GM19025 (cell line): ENCODE results near the gene KIAA0232.
"Not testable (repeated sequence)": the region's sequence is repeated elsewhere in the genome, so short reads cannot be mapped to it uniquely, and the experiment has no call there.

ENCODE experiments used
- ATAC-seq: cut with Tn5 transposase; IDR thresholded peaks from one replicate; pipeline ENCODE4 v1.9.1; 2021; ENCODE audit warnings: mild to moderate bottlenecking, low read depth, moderate library complexity; ENCODE audit not compliant: unreplicated experiment

KIAA0232 gene

DNA sequence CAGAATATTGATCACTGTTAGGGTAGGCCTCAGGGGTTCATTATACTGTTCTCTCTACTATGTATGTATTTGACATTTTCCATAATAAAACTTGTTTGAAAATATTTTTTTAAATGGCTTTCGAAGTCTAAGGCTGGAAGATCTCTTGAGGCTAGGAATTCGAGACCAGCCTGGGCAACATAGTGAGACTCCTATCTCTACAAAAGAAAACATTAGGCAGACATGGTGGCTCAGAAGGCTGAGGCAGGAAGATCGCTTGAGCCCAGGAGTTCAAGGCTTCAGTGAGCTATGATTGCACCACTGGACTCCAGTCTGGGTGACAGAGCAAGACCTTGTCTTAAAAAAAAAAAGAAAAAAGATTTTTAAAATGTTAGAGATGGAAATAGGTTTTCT, 111.6 kb downstream of the KIAA0232 start:
- no peak for ATAC-seq

DNA sequence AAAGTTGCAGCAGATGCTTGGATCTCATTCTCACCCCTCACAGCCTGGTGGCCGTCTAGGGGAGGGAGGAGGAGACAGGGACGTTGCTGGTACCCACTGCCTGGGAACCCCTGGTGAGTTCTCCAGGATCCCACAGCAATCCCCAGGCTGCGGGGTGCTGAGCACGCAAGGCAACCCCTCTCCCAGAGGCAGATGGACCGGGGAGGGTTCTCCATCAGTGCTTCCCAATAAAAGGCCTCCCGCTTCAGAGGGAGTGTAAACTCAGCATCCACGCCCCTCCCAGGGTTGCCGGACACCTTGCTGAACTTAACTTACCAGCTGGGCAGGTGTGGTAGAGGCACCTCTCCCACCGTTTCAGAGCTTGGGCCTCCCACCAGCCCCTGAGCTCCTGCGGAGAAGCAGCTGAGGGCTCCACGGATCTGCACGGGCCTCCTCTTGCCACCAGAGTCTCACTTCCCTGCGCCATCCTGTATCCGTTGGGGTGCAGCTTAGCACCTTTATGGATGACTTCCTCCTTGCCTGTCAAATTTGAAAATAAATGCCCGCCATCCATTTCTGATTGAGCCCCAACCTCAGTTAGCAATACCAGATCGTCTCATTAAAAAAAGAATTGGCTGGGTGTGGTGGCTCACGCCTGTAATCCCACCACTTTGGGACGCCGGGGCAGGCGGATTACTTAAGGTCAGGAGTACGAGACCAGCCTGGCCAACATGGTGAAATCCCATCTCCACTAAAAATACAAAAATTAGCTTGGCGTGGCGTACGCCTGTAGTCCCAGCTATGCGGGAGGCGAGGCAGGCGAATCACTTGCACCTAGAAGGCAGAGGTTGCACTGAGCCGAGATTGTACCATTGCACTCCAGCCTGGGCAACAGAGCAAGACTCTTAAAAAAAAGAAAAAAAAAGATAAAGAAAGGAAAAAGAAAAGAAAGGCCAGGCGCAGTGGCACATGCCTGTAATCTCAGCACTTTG, 112.3 kb downstream of the KIAA0232 start:
- no peak for ATAC-seq

DNA sequence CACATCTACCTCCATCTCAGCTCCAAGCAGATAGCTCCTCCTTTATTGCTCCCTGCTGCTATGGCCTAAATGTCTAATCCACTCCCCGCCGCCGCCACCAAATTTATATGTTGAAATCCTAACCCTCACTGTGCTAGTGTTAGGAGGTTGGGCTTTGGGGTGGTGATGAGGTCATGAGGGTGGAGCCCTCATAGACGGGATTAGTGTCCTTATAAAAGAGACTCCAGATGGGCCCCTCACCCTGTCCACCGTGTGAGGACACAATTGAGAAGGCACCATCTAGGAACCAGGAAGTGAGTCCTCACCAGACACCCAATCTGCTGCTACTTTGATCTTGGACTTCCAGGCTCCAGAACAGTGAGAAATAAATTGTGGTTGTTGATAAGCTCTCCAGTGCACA, 113.5 kb downstream of the KIAA0232 start:
- ATAC-seq: no peak

DNA sequence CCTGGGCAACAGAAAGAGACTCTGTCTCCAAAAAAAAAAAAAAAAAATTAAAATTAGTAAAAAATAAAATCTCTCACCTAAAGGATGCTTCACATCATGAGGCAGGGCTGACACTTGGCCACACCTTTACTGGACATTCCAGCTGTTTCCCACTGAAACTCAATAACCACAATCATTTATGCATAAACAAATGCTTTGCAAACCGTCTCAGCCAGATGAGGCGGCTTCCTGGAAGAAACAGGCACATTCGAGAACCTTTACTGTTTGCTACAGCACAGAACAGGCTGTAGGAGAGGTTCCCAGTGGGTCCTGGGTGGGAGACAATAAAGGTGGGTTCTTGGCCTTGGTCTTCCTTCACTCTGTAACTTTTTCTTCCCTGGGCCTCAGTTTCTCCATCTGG, 116.2 kb downstream of the KIAA0232 start:
- ATAC-seq: no peak

DNA sequence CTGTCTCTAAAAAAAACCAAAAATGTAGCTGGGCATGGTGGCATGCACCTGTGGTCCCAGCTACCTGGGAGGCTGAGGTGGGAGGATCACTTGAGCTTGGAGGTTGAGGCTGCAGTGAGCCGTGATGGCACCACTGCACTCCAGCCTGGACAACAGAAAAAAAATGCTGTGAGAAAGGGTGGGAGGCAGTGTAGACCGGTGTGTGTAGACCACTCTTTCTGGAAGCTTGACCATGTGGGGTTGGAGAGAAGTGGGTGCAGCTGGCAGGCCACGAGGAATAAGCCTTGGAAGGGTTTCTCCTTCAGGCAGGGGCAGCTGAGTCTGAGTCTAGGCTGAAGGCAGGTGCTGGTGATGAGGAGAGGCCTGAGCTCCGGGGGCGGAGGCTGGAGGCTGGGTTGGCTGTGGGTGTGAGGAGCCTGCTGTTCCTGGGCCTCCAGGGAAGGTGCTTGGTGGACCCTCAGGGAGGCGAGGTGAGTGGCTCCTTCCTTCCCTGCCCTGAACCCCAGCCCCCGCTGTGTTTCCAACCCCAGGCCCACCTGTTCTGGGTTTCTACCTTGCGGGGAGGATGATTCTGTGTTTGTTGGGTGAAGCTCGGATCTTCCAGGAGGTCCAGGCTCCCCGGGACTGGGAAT, 117.8 kb downstream of the KIAA0232 start:
- ATAC-seq: no peak

DNA sequence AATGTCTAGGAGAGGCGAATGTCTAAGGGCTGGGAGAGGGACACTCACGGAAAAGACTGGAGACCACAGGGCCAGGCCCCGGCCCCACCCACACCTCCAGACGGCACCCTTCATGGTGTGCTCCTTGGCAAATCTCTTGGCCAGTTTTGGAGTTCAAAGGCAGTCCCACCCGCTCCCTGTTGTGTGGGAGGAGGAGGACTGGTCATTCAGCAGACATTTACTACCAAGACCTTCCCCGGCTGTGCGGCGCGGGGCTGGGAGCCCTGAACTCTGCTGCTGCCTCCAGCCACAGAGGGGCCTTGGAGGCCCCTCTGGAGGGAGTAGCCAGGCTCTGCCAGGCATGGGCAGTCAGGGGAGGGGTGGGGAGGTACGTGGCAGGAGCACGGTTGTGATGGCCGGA, 118.4 kb downstream of the KIAA0232 start:
- no peak for ATAC-seq

DNA sequence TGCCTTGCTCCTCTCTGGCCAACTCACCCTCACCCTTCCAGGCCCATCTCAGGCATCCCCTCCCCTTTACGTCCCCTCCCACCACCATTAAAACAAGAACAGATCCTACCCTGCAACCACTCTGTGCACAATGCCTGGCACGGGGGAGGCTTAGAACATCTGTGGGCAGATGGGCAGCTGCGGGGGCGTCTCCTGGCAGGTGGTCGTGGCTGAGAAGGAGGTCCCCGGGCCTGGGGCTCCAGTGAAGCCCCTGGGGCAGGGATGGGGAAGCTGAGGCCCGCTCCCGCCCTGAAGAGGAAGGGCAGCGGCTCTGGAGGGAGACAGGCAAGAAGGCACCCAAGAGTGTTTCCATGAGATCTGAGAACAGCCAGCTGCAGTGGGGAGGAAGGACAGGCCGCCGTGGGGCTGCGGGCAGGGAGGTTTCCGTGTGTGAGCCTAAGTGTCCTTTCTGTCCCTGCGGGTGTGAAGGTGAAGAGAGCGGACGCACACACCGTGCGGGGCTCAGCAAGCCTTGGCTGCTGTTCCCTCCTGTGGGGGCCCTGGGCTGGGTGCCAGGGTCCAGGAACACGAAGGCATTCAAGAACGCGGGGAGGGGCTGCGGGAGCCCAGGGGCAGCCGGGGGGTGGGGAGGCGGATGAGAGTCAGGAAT, 119.3 kb downstream of the KIAA0232 start:
- ATAC-seq: no peak

DNA sequence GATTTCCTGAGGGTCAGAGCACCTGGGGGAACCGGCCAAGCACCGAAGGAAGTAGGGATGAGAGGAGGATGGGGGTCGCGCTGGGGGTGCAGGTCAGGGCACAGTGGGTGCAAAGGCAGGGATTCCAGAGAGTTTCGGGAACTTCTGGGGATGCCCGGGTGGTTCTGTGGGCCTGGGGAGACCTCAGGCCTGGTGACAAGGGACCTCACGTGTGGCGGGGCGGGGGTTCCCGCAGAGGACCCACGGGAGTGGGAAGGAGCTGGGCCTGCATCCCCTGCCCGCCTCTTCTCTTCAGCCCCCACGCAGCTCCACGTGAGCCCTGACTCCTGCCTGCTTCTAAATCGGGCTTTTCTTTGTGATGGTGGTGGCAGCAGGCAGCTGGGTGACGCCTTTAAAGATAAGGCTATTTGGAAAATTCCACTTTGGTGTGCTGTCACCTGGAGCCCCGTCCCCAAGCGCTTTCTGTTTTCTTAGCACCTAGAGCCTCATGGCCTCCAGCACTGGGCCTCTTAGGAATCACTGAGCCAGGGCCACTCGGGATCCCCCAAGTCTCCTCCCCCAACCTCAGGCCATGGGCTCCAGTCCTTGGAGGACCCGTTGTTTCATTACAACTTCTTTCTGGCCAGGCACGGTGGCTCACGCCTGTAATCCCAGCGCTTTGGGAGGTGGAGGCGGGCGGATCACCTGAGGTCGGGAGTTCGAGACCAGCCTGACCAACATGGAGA, 120.0 kb downstream of the KIAA0232 start:
- no peak for ATAC-seq

DNA sequence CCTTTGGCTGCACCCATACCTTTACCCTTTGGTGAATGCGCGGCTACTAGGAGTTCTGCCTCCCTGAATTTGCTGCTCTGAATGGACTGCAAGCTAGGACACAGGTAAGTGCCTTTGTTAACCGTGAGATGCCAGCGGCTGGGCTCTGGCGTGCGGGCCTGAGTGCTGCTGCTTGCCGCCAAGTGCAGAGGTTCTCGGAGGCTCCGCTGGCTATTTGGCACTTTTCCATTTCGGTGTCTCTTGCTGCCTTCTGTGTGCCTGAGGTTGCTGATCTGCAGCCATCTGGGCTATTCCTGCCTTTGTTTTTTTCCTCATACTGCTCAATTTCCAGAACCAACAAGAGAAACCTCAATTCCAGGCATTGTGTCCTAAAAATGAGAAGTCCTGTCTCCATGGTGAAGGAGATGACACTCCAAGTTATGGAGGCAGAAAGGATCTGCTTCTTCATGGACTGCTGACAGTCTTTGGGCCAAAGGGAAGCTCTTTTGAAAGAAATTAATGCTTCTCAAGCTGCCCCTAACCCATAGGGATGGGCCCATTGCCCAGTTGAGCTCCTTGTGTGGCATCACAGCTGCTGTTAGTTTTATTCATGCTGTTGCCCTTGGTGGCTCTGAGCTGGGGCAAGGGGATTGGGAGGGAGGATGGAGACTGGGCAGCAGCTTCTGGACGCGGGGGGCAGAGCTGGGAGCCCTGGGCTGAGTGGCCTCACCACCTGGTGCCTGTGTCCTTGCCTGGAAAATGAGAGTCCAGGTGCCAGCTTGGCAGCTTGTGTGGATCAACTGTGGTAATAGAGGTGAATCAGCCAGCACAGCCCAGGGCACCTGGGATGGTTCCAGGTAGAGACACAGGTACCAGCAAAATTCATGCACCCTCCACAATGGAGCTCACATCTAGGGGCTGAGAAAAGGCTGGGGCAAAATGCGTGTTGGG, 123.3 kb downstream of the KIAA0232 start:
- ATAC-seq: no peak

DNA sequence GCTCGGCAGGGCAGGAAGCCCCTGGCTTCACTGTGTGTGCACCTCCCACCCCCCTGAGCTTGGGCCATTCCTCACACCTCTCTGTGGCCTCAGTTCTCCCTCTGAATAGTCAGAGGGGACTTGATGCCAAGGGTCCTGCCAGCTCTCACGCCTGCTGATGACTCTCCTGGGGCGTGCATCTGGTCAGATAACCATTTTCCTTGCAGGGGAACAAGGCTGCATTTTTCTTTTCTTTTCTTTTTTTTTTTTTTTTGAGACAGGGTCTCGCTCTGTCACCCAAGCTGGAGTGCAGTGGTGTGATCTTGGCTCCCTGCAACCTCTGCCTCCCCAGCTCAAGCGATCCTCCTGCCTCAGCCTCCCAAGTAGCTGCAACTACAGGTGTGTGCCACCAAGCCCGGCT, 124.0 kb downstream of the KIAA0232 start:
- ATAC-seq: not testable (repeated sequence)

DNA sequence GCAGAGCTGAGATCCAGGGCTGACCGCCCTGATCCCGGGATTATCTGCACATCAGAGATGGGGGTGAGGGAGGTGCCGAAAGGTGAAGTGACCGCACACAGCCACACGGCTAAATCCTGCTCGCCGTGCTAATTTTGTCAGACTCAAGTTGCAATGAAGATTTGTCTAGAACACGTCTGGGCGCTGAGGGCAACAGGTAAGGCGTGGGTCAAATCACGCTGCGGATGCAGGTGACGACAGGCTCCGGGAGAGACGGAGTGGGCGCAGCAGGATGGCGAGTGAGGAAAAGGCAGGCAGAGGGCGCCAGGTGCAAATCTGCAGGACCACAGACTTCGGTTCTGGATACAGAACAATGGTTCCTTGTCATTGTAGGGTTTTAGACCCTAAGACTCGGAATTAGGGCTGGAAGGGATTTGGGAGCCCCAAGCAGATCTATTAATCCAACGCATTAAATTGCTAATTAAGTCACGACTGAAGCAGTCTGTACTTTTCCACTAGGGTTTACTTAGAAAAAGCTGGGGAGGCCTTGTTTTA, 125.2 kb downstream of the KIAA0232 start:
- no peak for ATAC-seq

DNA sequence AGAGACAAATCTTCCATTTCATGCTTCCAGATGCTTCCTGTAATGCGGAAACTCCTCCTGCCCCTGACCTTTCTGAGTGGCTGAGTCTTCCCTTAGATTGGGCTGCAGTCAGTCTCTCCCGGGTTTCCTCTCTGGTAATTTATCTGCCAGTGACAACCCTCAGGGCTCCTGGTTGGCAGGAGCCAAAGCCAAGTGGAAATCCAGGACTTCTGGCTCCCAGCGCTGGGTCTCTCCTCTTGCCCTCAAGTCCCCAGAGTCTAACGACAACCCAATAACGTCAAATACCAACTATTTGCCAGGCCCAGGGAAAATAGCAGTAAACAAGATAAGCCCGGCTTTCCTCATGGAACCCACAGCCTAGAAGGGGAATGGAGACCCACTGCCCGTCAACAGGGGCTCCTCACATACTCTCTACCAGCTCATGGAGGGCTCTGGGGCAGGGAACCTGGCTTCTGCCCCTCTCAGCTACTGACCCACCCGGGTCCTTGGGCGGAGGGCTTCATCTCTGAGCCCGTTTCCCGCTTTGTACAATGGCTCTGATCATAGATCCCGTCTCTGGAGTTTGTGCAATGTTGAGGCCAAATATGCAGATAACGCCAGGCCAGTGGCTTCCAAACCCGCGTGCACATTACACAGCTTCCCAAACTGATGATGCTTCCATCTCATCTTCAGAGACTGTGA, 126.0 kb downstream of the KIAA0232 start:
- no peak for ATAC-seq

DNA sequence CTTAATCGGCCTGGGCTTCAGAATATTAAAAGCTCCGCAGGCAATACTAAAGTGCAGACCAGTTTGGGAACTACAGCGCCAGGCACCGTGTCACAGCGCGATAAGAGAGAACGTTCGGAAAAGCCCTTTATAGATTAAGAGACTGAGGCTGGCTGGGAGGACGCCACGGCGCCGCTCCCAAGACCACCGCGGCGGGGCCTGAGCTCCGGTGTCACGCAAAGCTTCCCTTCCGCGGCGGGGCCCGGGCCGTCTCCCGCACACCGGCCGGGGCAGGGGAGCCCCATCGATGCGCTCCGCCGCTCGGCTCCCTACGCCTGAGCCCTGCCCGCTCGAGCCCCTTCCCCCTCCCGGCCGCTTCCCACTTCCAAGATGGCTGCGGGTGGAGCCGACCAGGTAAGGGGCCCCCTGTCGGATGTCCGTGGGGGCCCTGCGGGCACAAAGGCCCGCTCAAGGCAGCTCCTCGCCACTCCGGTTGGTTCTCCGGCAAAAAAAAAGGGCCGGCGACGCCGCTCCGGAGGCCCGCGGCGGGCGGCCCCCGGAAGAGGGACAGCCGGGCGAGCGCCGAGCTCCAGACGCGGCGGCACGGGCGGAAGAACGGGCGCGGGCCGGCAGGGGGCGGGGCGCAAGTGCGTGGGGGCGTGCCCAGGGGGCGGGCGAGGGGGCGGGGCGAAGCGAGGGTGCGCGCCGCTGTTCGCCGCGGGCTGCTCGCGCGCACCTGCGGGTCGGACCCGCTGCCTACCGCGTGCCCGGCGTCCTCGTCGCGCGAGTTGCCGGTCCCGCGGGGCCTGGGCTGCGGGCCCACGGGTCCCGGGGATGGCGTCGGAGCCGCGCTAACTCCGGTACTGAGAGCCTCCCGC, 126.8 kb downstream of the KIAA0232 start, which contains the start of gene TBC1D14:
Gene TBC1D14 (plus strand): TSS at position 714 of the 857 bp plus-strand sequence. CDS start 13,564 bp downstream, outside the sequence.
- peak; percentile 85 for ATAC-seq

DNA sequence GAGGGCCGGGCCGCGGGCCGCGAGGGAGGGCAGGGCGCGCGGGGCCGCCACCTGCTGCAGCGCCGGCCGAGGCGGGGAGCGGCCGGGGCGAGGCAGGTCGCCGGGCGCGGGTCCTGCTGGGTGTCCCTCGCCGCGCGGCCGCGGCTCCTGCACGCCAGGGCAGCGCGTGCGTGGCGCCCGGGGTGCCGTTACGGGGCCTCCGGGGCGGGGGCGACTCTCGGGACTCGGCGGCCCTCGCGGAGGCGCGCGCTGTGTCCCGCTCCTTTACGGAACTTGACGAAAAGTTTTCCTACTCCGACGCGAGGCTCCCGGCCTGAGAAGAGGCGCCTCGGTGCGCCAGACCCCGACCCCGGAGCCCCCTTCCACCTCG, 127.4 kb downstream of the KIAA0232 start:
- ATAC-seq: peak; percentile 32

DNA sequence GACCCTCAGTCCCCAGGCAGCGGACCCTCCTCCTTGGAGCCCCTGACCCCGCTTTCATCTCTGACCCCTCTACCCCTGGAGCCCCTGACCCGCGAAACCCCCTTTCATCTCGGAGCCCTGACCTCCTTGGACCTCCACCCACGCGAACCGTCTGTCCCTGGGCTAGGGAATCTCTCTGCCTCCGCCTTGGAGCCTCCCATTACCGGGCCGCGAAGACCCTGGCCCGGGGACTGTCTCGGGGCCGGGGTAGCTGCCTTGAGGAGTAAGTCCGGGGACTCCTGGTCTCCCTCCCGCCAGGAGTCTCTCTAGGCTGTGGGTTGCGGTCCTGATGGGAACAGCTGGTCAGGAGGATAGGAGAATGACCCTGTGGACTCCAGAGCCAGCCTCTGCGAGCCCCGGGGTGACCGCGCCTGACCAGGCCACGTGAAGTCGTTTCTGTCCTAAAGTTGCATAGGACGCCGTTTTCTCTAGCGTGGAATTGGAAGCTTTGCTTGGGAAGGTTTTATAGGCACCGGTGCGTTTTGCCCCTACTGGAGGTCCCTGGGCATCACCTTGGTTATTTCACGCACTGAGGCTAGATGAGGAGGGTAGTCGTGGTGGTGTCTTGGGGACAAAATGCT, 127.9 kb downstream of the KIAA0232 start:
- ATAC-seq: no peak

DNA sequence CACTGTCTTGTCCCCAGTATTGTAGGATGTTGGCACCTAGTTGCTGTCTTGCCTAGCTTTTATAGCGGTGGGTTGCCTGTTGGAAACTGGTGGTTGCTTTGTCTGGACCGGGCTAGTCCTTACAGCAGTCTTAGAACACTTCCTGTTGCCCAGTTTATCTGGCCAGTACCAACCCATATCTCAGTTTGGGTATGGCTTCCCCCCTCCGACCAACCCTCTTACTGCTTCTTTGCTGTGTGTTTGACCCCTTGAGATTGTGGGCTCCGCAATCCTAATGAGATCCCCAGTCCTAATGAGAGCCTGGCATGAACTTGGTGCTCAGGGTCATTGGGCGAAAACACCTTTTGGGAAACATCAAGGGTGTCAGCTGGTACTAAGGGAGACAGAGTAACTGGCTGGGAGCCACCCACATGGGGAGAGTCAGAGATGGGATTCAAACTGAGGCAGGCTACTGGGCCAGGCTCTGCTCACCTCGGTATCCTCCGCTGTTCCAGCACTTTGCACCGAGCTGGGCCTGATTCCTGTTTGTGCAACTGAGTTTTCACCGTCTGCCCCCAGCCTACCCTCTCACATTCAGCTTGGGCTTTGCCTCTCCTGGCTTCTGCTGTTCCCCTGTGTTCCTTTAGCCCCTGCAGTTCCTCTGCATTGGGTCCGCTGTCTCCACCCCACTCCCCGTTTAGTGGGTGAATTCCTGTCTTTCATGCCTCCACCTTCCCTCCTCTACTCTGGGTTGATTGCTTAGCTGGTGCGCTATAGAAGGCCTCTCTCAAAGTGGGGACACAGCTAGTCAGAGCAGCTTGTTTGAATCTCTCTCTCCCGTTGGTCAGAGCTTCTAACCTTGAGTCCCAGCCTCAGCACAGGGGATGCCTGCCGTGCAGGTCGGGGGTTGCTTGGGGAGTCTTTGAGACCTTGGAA, 128.7 kb downstream of the KIAA0232 start:
- ATAC-seq: no peak
